GM23338 (cell line): Measurements from ENCODE around the gene ZNF337. TPM values are rescaled to one million over a fixed set of nuclear protein-coding genes. Genes with fewer than 3 reads are reported as not detected.
"Not testable (repeated sequence)": the region's sequence is repeated elsewhere in the genome, so short reads cannot be mapped to it uniquely, and the experiment has no call there.

Experiments
- ATAC-seq: fragments of 200-7000 bp; cut with Tn5 transposase; 3 replicates; pipeline ENCODE4 v1.9.1; 2020
- DNase-seq: peaks from one replicate; pipeline ENCODE4 v3.0.0-alpha.2; 2015; ENCODE audit warnings: low spot score
- H2AFZ ChIP-seq: fragments of 200-600 bp; sonication (generic); 2 replicates; pipeline ENCODE4 v1.8.0; 2016; ENCODE audit warnings: antibody characterized with exemption, mild to moderate bottlenecking, moderate library complexity
- H3F3A ChIP-seq: fragments of 200-600 bp; sonication (generic); replicated peaks from 2 replicates; pipeline ENCODE4 v1.8.0; 2017; ENCODE audit warnings: antibody characterized with exemption, mixed run types, low read depth
- H3K27ac ChIP-seq: fragments of 200-600 bp; sonication (generic); 2 replicates; pipeline ENCODE4 v1.6.1; 2016; ENCODE audit warnings: low read depth
- H3K27me3 ChIP-seq: fragments of 200-600 bp; sonication (generic); 2 replicates; pipeline ENCODE4 v1.8.0; 2016; ENCODE audit warnings: mild to moderate bottlenecking, mixed run types, moderate library complexity; ENCODE audit not compliant: insufficient read depth
- H3K36me3 ChIP-seq: fragments of 200-600 bp; sonication (generic); 2 replicates; pipeline ENCODE4 v1.8.0; 2016; ENCODE audit warnings: mild to moderate bottlenecking; ENCODE audit not compliant: insufficient read depth
- H3K4me1 ChIP-seq: fragments of 200-600 bp; sonication (generic); 2 replicates; pipeline ENCODE4 v1.8.0; 2016; ENCODE audit warnings: mild to moderate bottlenecking, moderate library complexity; ENCODE audit not compliant: insufficient read depth
- H3K4me2 ChIP-seq: fragments of 200-600 bp; sonication (generic); 2 replicates; pipeline ENCODE4 v1.7.1; 2017; ENCODE audit warnings: mixed run types
- H3K4me3 ChIP-seq: fragments of 200-600 bp; sonication (generic); 2 replicates; pipeline ENCODE4 v1.6.1; 2016; ENCODE audit warnings: mixed run types
- H3K79me2 ChIP-seq: fragments of 200-600 bp; sonication (generic); replicated peaks from 2 replicates; pipeline ENCODE4 v1.8.0; 2017; ENCODE audit warnings: mild to moderate bottlenecking; ENCODE audit not compliant: insufficient read depth
- H3K9me2 ChIP-seq: fragments of 200-600 bp; sonication (generic); 2 replicates; pipeline ENCODE4 v1.8.0; 2017; ENCODE audit not compliant: insufficient read depth
- H4K20me1 ChIP-seq: fragments of 200-600 bp; sonication (generic); replicated peaks from 2 replicates; pipeline ENCODE4 v1.8.0; 2017; ENCODE audit warnings: mild to moderate bottlenecking; ENCODE audit not compliant: insufficient read depth
- H3K27ac Mint-ChIP-seq: 2 replicates; pipeline ENCODE4 v1.8.0; 2020; ENCODE audit warnings: inconsistent platforms, mild to moderate bottlenecking, moderate library complexity, mixed read lengths
- H3K27me3 Mint-ChIP-seq: 3 replicates; pipeline ENCODE4 v1.8.0; 2022; ENCODE audit warnings: low read depth, mild to moderate bottlenecking, moderate library complexity, mixed read lengths, inconsistent platforms; ENCODE audit not compliant: insufficient read depth, poor library complexity
- H3K36me3 Mint-ChIP-seq: 3 replicates; pipeline ENCODE4 v1.8.0; 2021; ENCODE audit warnings: low read depth, mild to moderate bottlenecking, inconsistent platforms, moderate library complexity, mixed read lengths
- H3K4me1 Mint-ChIP-seq: 3 replicates; pipeline ENCODE4 v1.8.0; 2020; ENCODE audit warnings: mild to moderate bottlenecking, inconsistent platforms, mixed read lengths
- H3K4me3 Mint-ChIP-seq: 3 replicates; pipeline ENCODE4 v1.8.0; 2021; ENCODE audit warnings: moderate library complexity, mild to moderate bottlenecking, inconsistent platforms, mixed read lengths
- H3K9me3 Mint-ChIP-seq: 3 replicates; pipeline ENCODE4 v1.8.0; 2020; ENCODE audit warnings: moderate library complexity, mild to moderate bottlenecking, inconsistent platforms, mixed read lengths
- CTCF ChIP-seq, 2 experiments: fragments of 200-600 bp in 1 of 2; sonication (generic) in 1 of 2; conservative IDR thresholded peaks; 2 replicates each; pipeline versions ENCODE4 v1.5.1 to v1.6.1; 2016 to 2017; ENCODE audit warnings: antibody characterized with exemption in 2 of 2, low read depth in 2 of 2, mild to moderate bottlenecking in 2 of 2, moderate library complexity in 1 of 2
- ETS1 ChIP-seq: IDR thresholded peaks from 2 replicates; pipeline ENCODE4 v1.6.1; 2016; ENCODE audit warnings: antibody characterized with exemption
- EZH2 ChIP-seq: fragments of 200-600 bp; sonication (generic); IDR thresholded peaks from one replicate; pipeline ENCODE4 v1.8.0; 2017; ENCODE audit warnings: antibody characterized with exemption, mild to moderate bottlenecking, low read depth; ENCODE audit not compliant: unreplicated experiment
- EZH2phosphoT487 ChIP-seq: fragments of 200-600 bp; sonication (generic); IDR thresholded peaks from one replicate; pipeline ENCODE4 v1.8.1; 2018; ENCODE audit warnings: antibody characterized with exemption; ENCODE audit not compliant: unreplicated experiment
- JUNB ChIP-seq: IDR thresholded peaks from one replicate; pipeline ENCODE4 v1.6.1; 2016; ENCODE audit warnings: antibody characterized with exemption; ENCODE audit not compliant: unreplicated experiment
- ZNF331 ChIP-seq: fragments of 250-450 bp; sonication (Bioruptor Pico); IDR thresholded peaks from 2 replicates; pipeline ENCODE4 v1.5.0; 2020; ENCODE audit warnings: low read depth, mild to moderate bottlenecking, moderate library complexity
- polyA plus RNA-seq: library from polyadenylated mRNA; unstranded; fragments of >200 nt; fragmentation: Nextera tagmentation; extraction: Ambion mirVana; gene quantifications from 2 replicates; pipeline ENCODE4 v1.2.1, GENCODE V29; 2016
- total RNA-seq: library from RNA; depleted of rRNA; stranded (reverse); fragments of >200 nt; shearing (Covaris generic); gene quantifications from 2 replicates; pipeline ENCODE4 v1.2.3, GENCODE V29; 2014

ZNF337 gene
- total and polyA plus RNA-seq, 2 experiments from 2014 or later: 2.1 to 6.3 TPM

GRCh38 chr20:25652866-25653265, 43.8 kb downstream of the ZNF337 start:
- not testable (repeated sequence) for H3K27me3 ChIP-seq, H3K36me3 ChIP-seq

GRCh38 chr20:25644814-25645213, 51.8 kb downstream of the ZNF337 start:
- H3K79me2 ChIP-seq: no peaks in the 10 kb centered on the region
- no peak for DNase-seq
- no peak overlapping the region for H3K4me3 Mint-ChIP-seq
- no peak for TF ChIP-seq EZH2phosphoT487
- TF ChIP-seq CTCF (conservative IDR thresholded peaks at IDR 0.05; ENCODE audit: low read depth in 2 of 2): no peak
- no peak overlapping the region for H3K27ac ChIP-seq
- H3K27me3 Mint-ChIP-seq: peaks cover 4% of the 10 kb centered on the region
- no peaks in the 10 kb centered on the region for H3K9me2 ChIP-seq
- peaks cover 8% of the 10 kb centered on the region; the same call in 1 of the 3 replicates for H3K9me3 Mint-ChIP-seq
- peaks cover 22% of the 10 kb centered on the region for H3K4me1 ChIP-seq
- peaks cover 18% of the 10 kb centered on the region for H3K4me1 Mint-ChIP-seq
- H3K27me3 ChIP-seq: no peaks in the 10 kb centered on the region
- no peak overlapping the region for H3K4me3 ChIP-seq
- H3K4me2 ChIP-seq: no peak overlapping the region
- H2AFZ ChIP-seq: no peak overlapping the region
- H3K27ac Mint-ChIP-seq: no peak overlapping the region
- no peaks in the 10 kb centered on the region for H3F3A ChIP-seq
- ATAC-seq: no peak
- no peaks in the 10 kb centered on the region for H4K20me1 ChIP-seq
- H3K36me3 ChIP-seq: no peaks in the 10 kb centered on the region
- H3K36me3 Mint-ChIP-seq: peaks cover 24% of the 10 kb centered on the region

More at GRCh38 chr20:25652866-25653265, 43.8 kb downstream of the ZNF337 start:
- not testable (repeated sequence) for H3K27ac Mint-ChIP-seq, DNase-seq, H3K27ac ChIP-seq, H3K27me3 Mint-ChIP-seq, H3K4me1 Mint-ChIP-seq, H4K20me1 ChIP-seq, H3K9me3 Mint-ChIP-seq, H3K4me2 ChIP-seq, H3K36me3 Mint-ChIP-seq, H3K9me2 ChIP-seq, H3F3A ChIP-seq, H3K4me1 ChIP-seq, H3K4me3 ChIP-seq, ATAC-seq, H3K4me3 Mint-ChIP-seq, H3K79me2 ChIP-seq, H2AFZ ChIP-seq

GRCh38 chr20:25643716-25644115, 52.9 kb downstream of the ZNF337 start:
- Histone ChIP-seq H3K79me2 (no peaks in the 10 kb centered on the region), H3K9me2 (no peaks in the 10 kb centered on the region), H3K27me3 (no peaks in the 10 kb centered on the region), H4K20me1 (no peaks in the 10 kb centered on the region), H3K4me1 (peaks cover 22% of the 10 kb centered on the region), H3K36me3 (no peaks in the 10 kb centered on the region), H3K4me2 (0 out of 2 replicates have a peak overlapping the region, but pooled peaks have one; percentile 63), H3K4me3 (no peak overlapping the region), H3K27ac (no peak overlapping the region), H2AFZ (no peak overlapping the region), H3F3A (no peaks in the 10 kb centered on the region)
- ATAC-seq: no peak
- Mint-ChIP-seq H3K27ac (no peak overlapping the region), H3K36me3 (peaks cover 25% of the 10 kb centered on the region), H3K4me1 (peaks cover 18% of the 10 kb centered on the region), H3K4me3 (no peak overlapping the region; the same call in 2 of the 3 replicates), H3K27me3 (peaks cover 4% of the 10 kb centered on the region), H3K9me3 (peaks cover 8% of the 10 kb centered on the region; the same call in 1 of the 3 replicates)
- DNase-seq: no peak
- TF ChIP-seq EZH2: no peak
- TF ChIP-seq ETS1: no peak
- TF ChIP-seq JUNB: no peak
- TF ChIP-seq EZH2phosphoT487: no peak
- no peak for TF ChIP-seq CTCF (conservative IDR thresholded peaks at IDR 0.05; ENCODE audit: low read depth in 2 of 2)
- TF ChIP-seq ZNF331: no peak
